NB4 (cell line): ENCODE measurements around the gene EXOC6.
A peak's percentile ranks its signal among the peaks of the same experiment; 100 is the strongest.

Experiments used
- DNase-seq: peaks from one replicate; pipeline ENCODE4 v3.0.0; 2010; ENCODE audit warnings: low read depth
- H3K4me3 ChIP-seq: one replicate; pipeline ENCODE4 v1.5.1; 2011; ENCODE audit warnings: mild to moderate bottlenecking, low read depth, low read length, moderate library complexity
- MYC ChIP-seq: IDR thresholded peaks from 2 replicates; pipeline ENCODE4 v1.6.1; 2011; ENCODE audit warnings: low read depth, low read length
- POLR2A ChIP-seq: IDR thresholded peaks from 2 replicates; pipeline ENCODE4 v1.6.1; 2011; ENCODE audit warnings: mild to moderate bottlenecking; ENCODE audit not compliant: insufficient read length; ENCODE audit errors: extremely low read depth
- TF ChIP-seq, protein P1 (sequence below): IDR thresholded peaks from one replicate; pipeline ENCODE4 v1.5.1; 2012; ENCODE audit warnings: low read depth, low read length
- TF ChIP-seq, protein P2 (sequence below): IDR thresholded peaks from 2 replicates; pipeline ENCODE4 v1.6.1; 2011; ENCODE audit warnings: low read depth, low read length

Gene EXOC6

GRCh38 chr10:92846344-92846743 is 2.0 kb upstream of the EXOC6 start:
- DNase-seq, result no peak
- TF ChIP-seq, protein P1, sequence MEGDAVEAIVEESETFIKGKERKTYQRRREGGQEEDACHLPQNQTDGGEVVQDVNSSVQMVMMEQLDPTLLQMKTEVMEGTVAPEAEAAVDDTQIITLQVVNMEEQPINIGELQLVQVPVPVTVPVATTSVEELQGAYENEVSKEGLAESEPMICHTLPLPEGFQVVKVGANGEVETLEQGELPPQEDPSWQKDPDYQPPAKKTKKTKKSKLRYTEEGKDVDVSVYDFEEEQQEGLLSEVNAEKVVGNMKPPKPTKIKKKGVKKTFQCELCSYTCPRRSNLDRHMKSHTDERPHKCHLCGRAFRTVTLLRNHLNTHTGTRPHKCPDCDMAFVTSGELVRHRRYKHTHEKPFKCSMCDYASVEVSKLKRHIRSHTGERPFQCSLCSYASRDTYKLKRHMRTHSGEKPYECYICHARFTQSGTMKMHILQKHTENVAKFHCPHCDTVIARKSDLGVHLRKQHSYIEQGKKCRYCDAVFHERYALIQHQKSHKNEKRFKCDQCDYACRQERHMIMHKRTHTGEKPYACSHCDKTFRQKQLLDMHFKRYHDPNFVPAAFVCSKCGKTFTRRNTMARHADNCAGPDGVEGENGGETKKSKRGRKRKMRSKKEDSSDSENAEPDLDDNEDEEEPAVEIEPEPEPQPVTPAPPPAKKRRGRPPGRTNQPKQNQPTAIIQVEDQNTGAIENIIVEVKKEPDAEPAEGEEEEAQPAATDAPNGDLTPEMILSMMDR, result no peak
- TF ChIP-seq MYC, result no peak
- H3K4me3 ChIP-seq, result no peak overlapping the region

DNA sequence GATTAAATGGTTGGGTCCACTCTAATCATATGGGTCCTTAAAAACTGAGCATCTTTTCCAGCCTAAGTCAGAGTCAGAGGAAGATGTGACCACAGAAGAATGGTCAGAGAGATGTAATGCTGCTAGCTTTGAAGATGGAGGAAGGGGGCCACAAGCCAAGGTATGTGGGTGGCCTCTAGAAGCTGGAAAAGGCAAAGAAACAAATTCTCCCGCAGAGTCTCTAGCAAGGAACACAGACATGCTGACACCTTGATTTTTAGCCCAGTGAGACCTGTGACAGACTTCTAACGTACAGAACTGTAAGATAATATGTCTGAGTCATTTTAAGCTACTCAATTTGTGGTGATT is 1.5 kb upstream of the EXOC6 start:
- TF ChIP-seq POLR2A, result no peak
- no peak for TF ChIP-seq MYC
- TF ChIP-seq, protein P1, result no peak
- TF ChIP-seq, protein P2, sequence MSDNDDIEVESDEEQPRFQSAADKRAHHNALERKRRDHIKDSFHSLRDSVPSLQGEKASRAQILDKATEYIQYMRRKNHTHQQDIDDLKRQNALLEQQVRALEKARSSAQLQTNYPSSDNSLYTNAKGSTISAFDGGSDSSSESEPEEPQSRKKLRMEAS, result no peak
- no peak for DNase-seq
- no peak overlapping the region for H3K4me3 ChIP-seq

- DNase-seq, result peak; percentile 91
- no peak overlapping the region for H3K4me3 ChIP-seq
- TF ChIP-seq, protein P2, result 0 out of 2 replicates have a peak, but pooled peaks have one; percentile 42
- no peak; the same call in 1 of the 2 replicates for TF ChIP-seq MYC
- TF ChIP-seq, protein P1, result no peak
- TF ChIP-seq POLR2A, result no peak
Observed at GRCh38 chr10:92847202-92847864, 987 bp upstream of the EXOC6 start.

DNA sequence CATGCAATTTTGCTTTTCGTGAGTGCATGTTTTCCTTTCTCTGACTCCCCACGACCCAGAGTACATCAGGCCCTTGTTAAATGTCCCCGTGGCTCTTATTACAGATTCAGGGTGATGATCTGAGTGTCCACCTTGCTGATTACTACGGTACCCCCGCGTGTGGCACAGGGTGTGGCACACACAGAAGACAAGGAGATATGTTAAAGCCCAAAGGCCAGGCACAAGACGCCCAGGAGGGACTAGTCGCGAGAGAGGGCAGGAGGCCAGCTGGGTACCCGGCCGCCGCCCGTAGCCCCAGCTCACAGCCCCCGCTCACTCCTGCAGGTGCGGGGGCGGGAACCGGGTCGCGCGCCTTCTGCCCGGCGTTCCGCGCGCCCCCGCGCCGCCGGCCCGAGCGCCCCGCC is 281 bp upstream of the EXOC6 start:
- no peak for DNase-seq
- TF ChIP-seq, protein P1, result no peak
- TF ChIP-seq POLR2A, result no peak
- TF ChIP-seq, protein P2, result no peak
- peak; percentile 20; the same call in 1 of the 2 replicates for TF ChIP-seq MYC
- H3K4me3 ChIP-seq, result peak overlapping the region; percentile 62

DNA sequence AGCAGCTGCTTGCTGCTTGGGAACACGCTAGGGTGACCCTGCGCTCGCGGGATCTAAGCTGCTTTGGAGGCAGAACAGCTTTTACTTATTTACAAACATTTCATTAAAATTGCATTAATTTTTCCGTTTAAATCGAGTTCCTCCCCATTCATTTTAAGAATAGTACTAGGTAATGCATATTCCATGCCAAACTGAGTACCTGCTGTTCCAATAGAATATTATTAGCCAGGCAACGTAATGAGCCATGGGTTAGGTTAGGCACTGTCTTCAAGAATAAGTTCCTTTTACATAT is 860 bp downstream of the EXOC6 start:
- DNase-seq, result no peak
- peak overlapping the region; percentile 65 for H3K4me3 ChIP-seq
- no peak for TF ChIP-seq POLR2A
- TF ChIP-seq, protein P1, result no peak
- TF ChIP-seq MYC, result no peak
- TF ChIP-seq, protein P2, result no peak

DNA sequence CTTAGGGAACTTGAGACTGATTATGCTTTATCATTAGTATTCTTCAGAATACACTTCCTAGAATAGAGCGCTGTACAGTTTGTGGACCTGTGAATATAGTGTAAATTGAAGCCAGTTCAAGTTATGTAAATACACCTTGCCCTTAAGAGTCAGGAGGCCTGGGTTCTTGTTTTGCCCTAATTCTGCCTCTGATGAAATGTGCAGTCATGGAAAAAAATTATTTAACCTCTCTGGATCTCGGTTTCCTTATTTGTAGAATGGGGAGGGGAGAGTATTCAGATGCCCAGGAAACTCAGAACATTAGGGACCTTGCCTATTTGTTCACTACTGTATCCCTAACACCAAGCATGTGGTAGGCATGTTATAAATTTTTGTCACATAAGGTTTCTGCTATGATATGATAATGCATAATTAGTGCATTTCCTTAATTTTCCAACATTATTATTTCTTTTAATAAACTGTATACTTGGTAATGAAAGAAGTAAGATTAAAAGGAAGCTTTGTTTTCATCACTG is 1.3 kb downstream of the EXOC6 start:
- TF ChIP-seq POLR2A (no peak), MYC (no peak)
- TF ChIP-seq, protein P1, result no peak
- TF ChIP-seq, protein P2, result no peak
- peak; percentile 25 for DNase-seq
- H3K4me3 ChIP-seq, result peak overlapping the region; percentile 65
